ENCODE data around the gene SLC30A10.

The SLC30A10 gene

DNA sequence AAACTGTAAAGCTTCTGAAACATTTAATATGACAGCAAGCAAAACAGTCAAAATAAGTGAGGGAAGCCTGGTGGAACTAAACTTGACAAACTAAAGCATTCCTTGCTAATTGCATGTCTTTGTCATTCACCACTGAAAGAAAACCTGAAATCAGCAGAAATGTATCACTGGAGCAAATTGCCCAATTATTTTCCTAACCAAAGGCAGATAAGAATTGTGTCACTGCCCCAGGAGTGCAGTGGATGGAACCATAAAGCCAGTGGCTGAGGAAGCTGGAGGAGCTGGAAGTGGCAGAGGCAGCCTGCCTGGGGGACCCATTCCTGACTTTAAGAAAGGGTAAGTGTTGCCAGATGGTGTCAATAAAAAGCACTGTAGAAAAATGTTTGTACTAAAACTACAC is 2.7 kb upstream of the SLC30A10 start:
- DNase-seq = no peak
- Histone ChIP-seq H3K27ac (ENCODE audit: insufficient read depth, low read length, poor library complexity, severe bottlenecking) (no peak overlapping the region), H3K9me3 (ENCODE audit: control insufficient read depth, low read length) (no peaks in the 10 kb centered on the region), H3K4me1 (ENCODE audit: control insufficient read depth, insufficient read depth, low read length, poor library complexity, severe bottlenecking) (no peaks in the 10 kb centered on the region), H3K4me3 (ENCODE audit: insufficient read depth, low read depth, low read length, poor library complexity, severe bottlenecking) (no peak overlapping the region), H3K27me3 (replicated peaks; ENCODE audit: control insufficient read depth, insufficient read depth, low read length, poor library complexity, severe bottlenecking) (peaks cover 10% of the 10 kb centered on the region), H3K36me3 (ENCODE audit: control insufficient read depth, insufficient read depth, low read length) (no peaks in the 10 kb centered on the region)

DNA sequence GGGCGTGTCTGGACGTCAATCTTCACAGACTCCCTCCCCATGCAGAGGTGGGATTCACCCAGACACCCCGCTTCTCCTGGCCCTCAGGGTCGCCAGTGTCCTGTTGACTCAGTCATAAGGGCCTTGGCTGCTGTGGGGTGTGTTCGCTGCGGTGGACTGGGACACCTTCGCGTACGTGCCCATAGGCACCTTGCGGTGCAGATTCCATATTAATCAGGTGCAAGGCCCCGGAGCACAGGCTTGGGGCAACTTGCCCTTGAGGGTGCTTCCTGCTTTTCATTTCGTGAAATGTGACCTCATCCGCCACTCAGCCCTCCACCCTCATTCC is 398 bp upstream of the SLC30A10 start:
- DNase-seq = no peak
- H3K4me1 ChIP-seq (ENCODE audit: control insufficient read depth, insufficient read depth, low read length, poor library complexity, severe bottlenecking) = no peaks in the 10 kb centered on the region
- H3K36me3 ChIP-seq (ENCODE audit: control insufficient read depth, insufficient read depth, low read length) = no peaks in the 10 kb centered on the region
- peaks cover 10% of the 10 kb centered on the region for H3K27me3 ChIP-seq (replicated peaks; ENCODE audit: control insufficient read depth, insufficient read depth, low read length, poor library complexity, severe bottlenecking)
- H3K4me3 ChIP-seq (ENCODE audit: insufficient read depth, low read depth, low read length, poor library complexity, severe bottlenecking) = no peak overlapping the region
- H3K27ac ChIP-seq (ENCODE audit: insufficient read depth, low read length, poor library complexity, severe bottlenecking) = no peak overlapping the region
- no peaks in the 10 kb centered on the region for H3K9me3 ChIP-seq (ENCODE audit: control insufficient read depth, low read length)

DNA sequence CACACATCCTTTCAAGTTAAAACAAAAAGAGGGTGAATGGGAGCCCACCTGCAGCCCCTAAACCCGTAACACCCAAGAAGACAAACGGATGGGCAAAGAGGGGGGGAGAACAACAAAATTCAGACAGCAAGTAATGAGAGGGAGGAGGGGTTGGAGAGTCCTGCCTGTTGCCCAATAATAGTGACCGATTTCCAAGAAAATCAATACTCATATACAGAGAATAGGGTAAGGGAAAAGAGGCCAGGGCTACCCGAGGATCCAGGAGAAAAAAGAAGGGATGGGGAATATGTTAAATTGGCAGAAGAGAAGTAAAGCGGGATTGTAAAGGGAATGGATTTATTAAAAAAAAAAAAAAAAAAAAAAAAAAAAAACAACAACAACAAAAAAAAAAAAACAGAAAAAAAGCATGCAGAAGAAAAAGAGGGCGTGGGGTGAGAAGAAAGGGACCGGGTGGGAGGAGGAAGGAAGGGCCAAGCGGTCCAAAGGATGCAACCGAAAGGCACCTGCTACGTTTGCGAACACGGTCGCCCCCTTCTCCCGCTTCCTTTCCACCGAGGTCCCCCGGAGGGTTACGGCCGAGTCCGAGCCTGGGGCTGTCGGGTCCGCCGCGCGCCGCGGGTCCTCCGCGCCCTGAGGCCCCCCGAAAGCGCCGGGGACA is 930 bp downstream of the SLC30A10 start:
- H3K4me3 ChIP-seq (ENCODE audit: insufficient read depth, low read depth, low read length, poor library complexity, severe bottlenecking) = no peak overlapping the region
- H3K27ac ChIP-seq (ENCODE audit: insufficient read depth, low read length, poor library complexity, severe bottlenecking) = no peak overlapping the region
- H3K9me3 ChIP-seq (ENCODE audit: control insufficient read depth, low read length) = no peaks in the 10 kb centered on the region
- peaks cover 10% of the 10 kb centered on the region for H3K27me3 ChIP-seq (replicated peaks; ENCODE audit: control insufficient read depth, insufficient read depth, low read length, poor library complexity, severe bottlenecking)
- H3K36me3 ChIP-seq (ENCODE audit: control insufficient read depth, insufficient read depth, low read length) = no peaks in the 10 kb centered on the region
- DNase-seq = no peak
- no peaks in the 10 kb centered on the region for H3K4me1 ChIP-seq (ENCODE audit: control insufficient read depth, insufficient read depth, low read length, poor library complexity, severe bottlenecking)

DNA sequence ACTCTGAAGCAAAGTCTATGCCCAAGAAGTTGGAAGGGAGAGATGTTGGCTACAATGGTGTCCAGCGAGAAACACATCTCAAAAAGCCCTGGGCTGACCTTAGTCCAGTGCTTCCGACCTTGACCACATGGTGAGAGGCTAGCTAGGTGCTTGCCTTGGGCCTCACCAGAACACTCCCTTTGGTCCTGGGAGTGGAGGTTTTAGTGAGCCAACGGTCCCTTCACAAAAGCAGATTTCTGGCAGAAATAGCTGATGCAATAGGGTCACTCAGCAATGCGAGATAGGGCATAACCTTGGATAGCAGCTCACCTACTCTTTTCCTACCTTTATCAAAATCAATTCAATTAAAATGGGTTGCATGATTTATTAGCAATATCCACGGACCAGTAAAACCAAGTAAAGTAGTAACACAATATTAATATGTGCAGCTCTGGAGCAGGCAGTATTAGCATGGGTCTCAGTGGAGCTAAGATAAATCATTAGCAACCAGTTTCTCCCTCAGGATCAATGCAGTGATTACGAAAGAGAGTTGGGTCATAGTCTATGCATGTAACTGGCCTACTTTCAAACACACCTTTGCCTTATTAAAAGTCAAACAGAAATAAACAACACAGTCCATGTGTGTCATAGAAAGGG is 1.9 kb downstream of the SLC30A10 start:
- H3K27me3 ChIP-seq (replicated peaks; ENCODE audit: control insufficient read depth, insufficient read depth, low read length, poor library complexity, severe bottlenecking) = peaks cover 10% of the 10 kb centered on the region
- no peak overlapping the region for H3K27ac ChIP-seq (ENCODE audit: insufficient read depth, low read length, poor library complexity, severe bottlenecking)
- no peaks in the 10 kb centered on the region for H3K36me3 ChIP-seq (ENCODE audit: control insufficient read depth, insufficient read depth, low read length)
- no peak for DNase-seq
- H3K4me3 ChIP-seq (ENCODE audit: insufficient read depth, low read depth, low read length, poor library complexity, severe bottlenecking) = no peak overlapping the region
- no peaks in the 10 kb centered on the region for H3K9me3 ChIP-seq (ENCODE audit: control insufficient read depth, low read length)
- H3K4me1 ChIP-seq (ENCODE audit: control insufficient read depth, insufficient read depth, low read length, poor library complexity, severe bottlenecking) = no peaks in the 10 kb centered on the region

DNA sequence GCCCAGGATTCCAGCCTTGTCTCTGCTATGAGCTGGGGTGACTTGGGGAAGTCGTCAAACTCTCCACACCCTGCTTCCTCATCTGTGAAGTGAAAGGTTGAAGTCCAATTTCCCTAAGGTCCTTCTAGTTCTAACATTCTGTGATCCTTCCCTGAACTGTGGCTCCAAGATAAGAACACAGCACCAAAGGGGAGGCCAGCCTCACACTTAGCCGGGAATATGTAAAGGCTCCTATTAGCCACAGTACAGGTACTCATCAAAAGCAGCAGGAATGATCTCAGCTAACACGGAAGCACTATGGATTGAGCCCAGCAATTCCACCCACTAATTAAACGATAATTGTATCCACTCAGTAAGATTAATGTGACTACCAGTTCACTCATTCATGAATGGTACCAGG is 4.0 kb downstream of the SLC30A10 start:
- DNase-seq = no peak
- Histone ChIP-seq H3K27ac (ENCODE audit: insufficient read depth, low read length, poor library complexity, severe bottlenecking) (no peak overlapping the region), H3K4me3 (ENCODE audit: insufficient read depth, low read depth, low read length, poor library complexity, severe bottlenecking) (no peak overlapping the region), H3K4me1 (ENCODE audit: control insufficient read depth, insufficient read depth, low read length, poor library complexity, severe bottlenecking) (no peaks in the 10 kb centered on the region), H3K36me3 (ENCODE audit: control insufficient read depth, insufficient read depth, low read length) (no peaks in the 10 kb centered on the region), H3K27me3 (replicated peaks; ENCODE audit: control insufficient read depth, insufficient read depth, low read length, poor library complexity, severe bottlenecking) (peaks cover 10% of the 10 kb centered on the region), H3K9me3 (ENCODE audit: control insufficient read depth, low read length) (no peaks in the 10 kb centered on the region)

DNA sequence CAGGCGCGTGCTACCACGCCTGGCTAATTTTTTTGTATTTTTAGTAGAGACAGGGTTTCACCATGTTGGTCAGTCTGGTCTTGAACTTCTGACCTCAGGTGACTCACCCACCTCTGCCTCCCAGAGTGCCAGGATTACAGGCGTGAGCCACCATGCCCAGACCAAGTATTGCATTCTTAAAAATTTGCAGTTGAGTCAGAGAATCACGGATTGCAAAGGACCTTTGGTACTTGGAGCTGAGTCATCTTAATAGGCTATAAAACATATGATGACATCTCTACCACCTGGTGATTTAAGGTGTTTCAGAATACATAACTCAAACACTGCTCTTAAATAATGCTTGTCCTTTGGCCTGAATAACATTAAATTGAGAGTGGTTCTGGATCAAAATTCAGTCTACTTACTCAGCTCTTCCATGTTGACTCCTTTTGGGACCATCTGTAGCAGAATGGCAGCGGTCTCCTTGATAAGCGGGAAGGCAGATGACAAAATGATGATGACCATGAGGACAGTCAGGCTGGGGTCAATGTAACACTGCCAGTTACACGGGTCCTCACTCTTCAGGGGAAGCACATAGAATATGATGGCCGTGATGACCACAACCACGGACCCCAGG is 10.4 kb downstream of the SLC30A10 start:
- no peaks in the 10 kb centered on the region for H3K27me3 ChIP-seq (replicated peaks; ENCODE audit: control insufficient read depth, insufficient read depth, low read length, poor library complexity, severe bottlenecking)
- H3K4me1 ChIP-seq (ENCODE audit: control insufficient read depth, insufficient read depth, low read length, poor library complexity, severe bottlenecking) = no peaks in the 10 kb centered on the region
- no peak overlapping the region for H3K27ac ChIP-seq (ENCODE audit: insufficient read depth, low read length, poor library complexity, severe bottlenecking)
- no peaks in the 10 kb centered on the region for H3K36me3 ChIP-seq (ENCODE audit: control insufficient read depth, insufficient read depth, low read length)
- no peaks in the 10 kb centered on the region for H3K9me3 ChIP-seq (ENCODE audit: control insufficient read depth, low read length)
- no peak for DNase-seq
- H3K4me3 ChIP-seq (ENCODE audit: insufficient read depth, low read depth, low read length, poor library complexity, severe bottlenecking) = no peak overlapping the region

DNA sequence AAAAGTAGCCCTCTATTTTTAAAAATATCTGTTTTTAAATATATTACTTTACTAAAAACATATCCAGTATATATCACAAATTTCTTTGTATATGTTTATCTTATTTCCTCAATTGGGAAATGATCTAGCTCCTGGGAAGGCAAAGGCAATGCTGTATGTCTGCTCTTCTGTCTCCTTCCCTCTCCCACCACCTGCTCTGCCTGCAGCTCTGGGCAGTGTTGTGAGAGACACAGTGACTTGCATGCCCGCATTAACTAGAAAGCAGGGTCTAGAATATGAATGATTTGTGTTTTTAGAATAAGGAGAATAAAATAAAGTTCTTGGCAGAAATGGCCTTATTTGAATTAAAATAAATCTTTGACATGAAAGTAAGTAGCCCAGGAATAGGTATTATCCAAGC is 11.1 kb downstream of the SLC30A10 start:
- no peak overlapping the region for H3K4me3 ChIP-seq (ENCODE audit: insufficient read depth, low read depth, low read length, poor library complexity, severe bottlenecking)
- DNase-seq = no peak
- H3K27ac ChIP-seq (ENCODE audit: insufficient read depth, low read length, poor library complexity, severe bottlenecking) = no peak overlapping the region
- no peaks in the 10 kb centered on the region for H3K36me3 ChIP-seq (ENCODE audit: control insufficient read depth, insufficient read depth, low read length)
- no peaks in the 10 kb centered on the region for H3K4me1 ChIP-seq (ENCODE audit: control insufficient read depth, insufficient read depth, low read length, poor library complexity, severe bottlenecking)
- H3K9me3 ChIP-seq (ENCODE audit: control insufficient read depth, low read length) = no peaks in the 10 kb centered on the region
- H3K27me3 ChIP-seq (replicated peaks; ENCODE audit: control insufficient read depth, insufficient read depth, low read length, poor library complexity, severe bottlenecking) = no peaks in the 10 kb centered on the region

DNA sequence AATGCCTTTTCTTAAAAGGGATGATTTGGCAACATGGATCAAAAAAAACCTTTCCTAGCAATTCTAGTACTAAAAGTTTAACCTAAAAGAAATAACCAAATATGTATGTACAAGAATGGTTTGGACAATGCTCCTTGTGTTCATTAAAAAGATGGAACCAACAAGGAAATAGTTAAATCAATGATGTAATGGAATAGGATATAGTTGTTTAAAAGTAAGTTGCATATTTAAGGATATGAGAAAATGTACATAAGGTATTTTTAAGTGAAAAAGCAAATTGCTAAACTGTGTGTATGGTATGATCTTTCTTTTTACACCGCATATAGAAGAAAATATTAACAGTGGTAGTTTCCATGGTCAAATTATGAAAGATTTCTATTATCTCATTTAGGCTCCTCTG is 12.1 kb downstream of the SLC30A10 start:
- no peak for DNase-seq

DNA sequence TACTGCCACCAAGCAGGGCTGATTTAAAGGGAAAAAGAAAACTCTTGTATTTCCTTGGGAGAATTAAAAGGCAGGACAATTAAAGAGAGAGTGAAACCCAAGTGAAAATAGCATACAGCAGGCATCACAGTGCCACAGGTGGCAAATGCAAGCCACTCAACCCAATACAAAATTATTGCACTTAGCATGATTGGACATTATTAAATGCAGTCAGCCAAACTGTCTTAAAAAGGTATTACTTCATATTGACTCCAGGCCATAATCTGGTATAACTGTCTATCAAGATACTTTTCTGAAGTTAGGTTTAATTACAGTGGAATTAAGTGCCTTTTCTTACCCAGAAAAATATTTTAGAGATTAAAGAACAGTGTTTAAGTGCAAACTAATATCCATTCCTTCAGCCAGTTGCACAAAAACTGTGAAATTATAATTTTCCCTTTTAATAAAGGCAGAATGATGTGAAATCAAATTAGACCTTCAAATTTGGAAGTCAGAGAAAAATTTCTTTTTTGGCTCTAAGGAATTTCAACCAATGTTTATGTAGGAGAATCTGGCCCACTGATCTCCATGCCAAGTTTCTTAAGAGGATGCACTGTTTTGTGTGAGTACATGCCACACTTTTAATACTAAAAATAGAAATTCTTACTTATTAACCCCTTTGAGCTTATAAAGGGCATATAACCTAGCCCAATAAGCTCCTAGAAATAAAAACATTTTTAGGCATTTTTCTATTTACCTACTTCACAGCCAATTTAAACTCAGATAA is 15.2 kb downstream of the SLC30A10 start:
- Histone ChIP-seq H3K36me3 (ENCODE audit: control insufficient read depth, insufficient read depth, low read length) (no peaks in the 10 kb centered on the region), H3K4me3 (ENCODE audit: insufficient read depth, low read depth, low read length, poor library complexity, severe bottlenecking) (no peak overlapping the region), H3K4me1 (ENCODE audit: control insufficient read depth, insufficient read depth, low read length, poor library complexity, severe bottlenecking) (no peaks in the 10 kb centered on the region), H3K27ac (ENCODE audit: insufficient read depth, low read length, poor library complexity, severe bottlenecking) (no peak overlapping the region), H3K27me3 (replicated peaks; ENCODE audit: control insufficient read depth, insufficient read depth, low read length, poor library complexity, severe bottlenecking) (no peaks in the 10 kb centered on the region), H3K9me3 (ENCODE audit: control insufficient read depth, low read length) (no peaks in the 10 kb centered on the region)
- DNase-seq = no peak

More for the DNA sequence above, 12.1 kb downstream of the SLC30A10 start:
- Histone ChIP-seq H3K27me3 (replicated peaks; ENCODE audit: control insufficient read depth, insufficient read depth, low read length, poor library complexity, severe bottlenecking) (no peaks in the 10 kb centered on the region), H3K4me3 (ENCODE audit: insufficient read depth, low read depth, low read length, poor library complexity, severe bottlenecking) (no peak overlapping the region), H3K27ac (ENCODE audit: insufficient read depth, low read length, poor library complexity, severe bottlenecking) (no peak overlapping the region), H3K36me3 (ENCODE audit: control insufficient read depth, insufficient read depth, low read length) (no peaks in the 10 kb centered on the region), H3K9me3 (ENCODE audit: control insufficient read depth, low read length) (no peaks in the 10 kb centered on the region), H3K4me1 (ENCODE audit: control insufficient read depth, insufficient read depth, low read length, poor library complexity, severe bottlenecking) (no peaks in the 10 kb centered on the region)

DNA sequence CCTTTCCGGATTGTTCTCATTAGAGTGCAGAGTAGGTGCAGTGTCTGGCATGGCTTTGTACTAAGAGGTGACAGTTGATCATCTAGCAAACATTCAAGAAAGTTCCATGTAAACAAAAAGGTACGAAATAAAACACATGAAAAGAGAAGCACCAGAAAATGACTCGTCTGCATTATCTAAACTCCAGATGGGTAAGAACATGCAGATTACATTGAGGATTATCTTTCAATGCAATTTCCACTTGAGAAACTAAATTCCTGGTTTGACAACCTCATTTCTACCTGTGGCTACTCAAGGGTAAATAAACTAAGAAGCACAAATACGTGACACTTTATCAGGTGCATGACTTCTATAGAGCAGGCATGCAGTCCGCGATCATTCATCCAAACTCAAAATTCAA is 17.6 kb downstream of the SLC30A10 start:
- Histone ChIP-seq H3K27me3 (replicated peaks; ENCODE audit: control insufficient read depth, insufficient read depth, low read length, poor library complexity, severe bottlenecking) (no peaks in the 10 kb centered on the region), H3K4me3 (ENCODE audit: insufficient read depth, low read depth, low read length, poor library complexity, severe bottlenecking) (no peak overlapping the region), H3K4me1 (ENCODE audit: control insufficient read depth, insufficient read depth, low read length, poor library complexity, severe bottlenecking) (no peaks in the 10 kb centered on the region), H3K36me3 (ENCODE audit: control insufficient read depth, insufficient read depth, low read length) (no peaks in the 10 kb centered on the region), H3K9me3 (ENCODE audit: control insufficient read depth, low read length) (no peaks in the 10 kb centered on the region), H3K27ac (ENCODE audit: insufficient read depth, low read length, poor library complexity, severe bottlenecking) (no peak overlapping the region)
- DNase-seq = no peak

Data from effector memory CD4-positive, alpha-beta T cell (primary cell).